ENCODE results near the gene PLCB3.

- TF ChIP-seq EZH2 (IDR thresholded peaks at IDR 0.05; ENCODE audit: borderline replicate concordance, low read length) (no peak), CTCF (conservative IDR thresholded peaks at IDR 0.05 in 1 of 2, IDR thresholded peaks at IDR 0.05 in 1 of 2; ENCODE audit: extremely low read depth in 1 of 2, insufficient read depth in 1 of 2, low read depth in 1 of 2, low read length in 2 of 2) (no peak)
Measured at GRCh38 chr11:64281957-64282770, 30.8 kb downstream of the PLCB3 start.

Data from mammary epithelial cell (primary cell).